ENCODE results near the gene ALX3. TPM values are rescaled to one million over a fixed set of nuclear protein-coding genes. Genes with fewer than 3 reads are reported as not detected.
"Not testable (repeated sequence)": the region's sequence is repeated elsewhere in the genome, so short reads cannot be mapped to it uniquely, and the experiment has no call there.

The ALX3 gene
- total and polyA plus RNA-seq, 4 donors = not detected

DNA sequence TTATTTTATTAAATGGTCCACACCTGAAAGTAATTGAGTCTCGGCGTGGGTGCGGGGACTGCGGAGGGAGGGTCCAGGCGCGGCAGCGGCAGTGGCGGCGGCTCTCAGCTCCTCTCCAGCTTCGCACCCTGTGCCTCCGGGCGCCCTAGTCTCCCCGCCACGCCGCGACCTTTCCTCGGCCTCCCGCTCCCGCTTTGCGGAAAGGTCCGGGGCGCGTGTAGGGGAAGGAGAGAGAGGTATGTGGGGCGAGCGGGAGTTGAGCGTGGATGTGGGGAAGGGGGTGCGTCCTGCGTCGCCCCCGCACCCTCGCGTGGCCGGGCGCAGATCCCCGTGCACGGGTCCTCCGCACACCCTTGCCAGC, 13.4 kb upstream of the ALX3 start:
- Histone ChIP-seq H3K36me3 (ENCODE audit: control insufficient read depth in 1 of 2, insufficient read depth in 2 of 2, low read length in 1 of 2) (no peaks in the 10 kb centered on the region), H3K9me3 (ENCODE audit: control insufficient read depth, low read length) (no peaks in the 10 kb centered on the region), H3K4me1 (ENCODE audit: control insufficient read depth in 1 of 2, insufficient read depth in 2 of 2, low read length in 2 of 2) (no peaks in the 10 kb centered on the region), H3K4me3 (ENCODE audit: low read length in 2 of 2) (peak overlapping the region; percentile 32 to 65), H3K27ac (ENCODE audit: low read depth in 1 of 2, low read length in 2 of 2) (no peak overlapping the region), H3K27me3 (ENCODE audit: control insufficient read depth in 1 of 2, insufficient read depth in 2 of 2, low read length in 1 of 2) (no peaks in the 10 kb centered on the region)
- ATAC-seq (ENCODE audit: low FRiP score) (peak; percentile 47), DNase-seq (no peak)
- intact Hi-C loops (cut with DNase I) = no loop called here
- WGBS, 2 donors = 11 to 23% methylated on average over 37 of the region's 37 CpGs

- intact Hi-C loops (cut with DNase I) = no loop called here
- 74 to 81% methylated on average over 15 of the region's 15 CpGs for WGBS, 2 donors
- ATAC-seq (ENCODE audit: low FRiP score) (no peak), DNase-seq (no peak)
- Histone ChIP-seq H3K4me1 (ENCODE audit: control insufficient read depth in 1 of 2, insufficient read depth in 2 of 2, low read length in 2 of 2) (no peaks in the 10 kb centered on the region), H3K27me3 (ENCODE audit: control insufficient read depth in 1 of 2, insufficient read depth in 2 of 2, low read length in 1 of 2) (no peaks in the 10 kb centered on the region), H3K27ac (ENCODE audit: low read depth in 1 of 2, low read length in 2 of 2) (no peak overlapping the region), H3K36me3 (ENCODE audit: control insufficient read depth in 1 of 2, insufficient read depth in 2 of 2, low read length in 1 of 2) (no peaks in the 10 kb centered on the region), H3K9me3 (ENCODE audit: control insufficient read depth, low read length) (no peaks in the 10 kb centered on the region), H3K4me3 (ENCODE audit: low read length in 2 of 2) (peak overlapping the region in 1 of 2 donors; percentile 65)
Observed at GRCh38 chr1:110083061-110083865, 12.8 kb upstream of the ALX3 start.

GRCh38 chr1:110082477-110082876, 12.0 kb upstream of the ALX3 start:
- 96 to 97% methylated on average over 5 of the region's 5 CpGs for WGBS, 2 donors
- intact Hi-C loops (cut with DNase I) = no loop called here
- DNase-seq = no peak
- Histone ChIP-seq H3K4me3 (ENCODE audit: low read length in 2 of 2) (no peak overlapping the region), H3K4me1 (ENCODE audit: control insufficient read depth in 1 of 2, insufficient read depth in 2 of 2, low read length in 2 of 2) (no peaks in the 10 kb centered on the region), H3K27ac (ENCODE audit: low read depth in 1 of 2, low read length in 2 of 2) (no peak overlapping the region), H3K9me3 (ENCODE audit: control insufficient read depth, low read length) (no peaks in the 10 kb centered on the region), H3K27me3 (ENCODE audit: control insufficient read depth in 1 of 2, insufficient read depth in 2 of 2, low read length in 1 of 2) (no peaks in the 10 kb centered on the region), H3K36me3 (ENCODE audit: control insufficient read depth in 1 of 2, insufficient read depth in 2 of 2, low read length in 1 of 2) (no peaks in the 10 kb centered on the region)
- no peak for ATAC-seq (ENCODE audit: low FRiP score)

DNA sequence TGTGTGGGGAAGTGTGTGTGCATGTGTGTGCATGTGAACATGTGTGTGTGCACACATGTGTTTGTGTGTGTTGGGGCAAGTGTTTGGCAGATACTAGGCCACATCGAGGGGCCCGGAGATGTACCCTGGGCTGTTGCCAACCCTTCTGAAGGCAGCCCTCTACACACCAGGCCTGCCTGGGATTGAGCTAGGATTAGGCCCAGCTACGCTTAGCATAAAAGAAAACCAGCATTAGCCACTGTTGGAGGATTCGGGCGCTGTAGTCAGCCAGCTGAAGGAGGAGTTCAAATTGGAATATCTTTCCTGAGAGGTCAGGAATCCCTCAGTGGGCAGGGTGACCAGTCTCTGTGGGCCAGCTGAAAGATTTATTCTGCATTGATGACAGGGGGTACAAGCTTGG, 10.6 kb upstream of the ALX3 start:
- ATAC-seq (ENCODE audit: low FRiP score) (no peak), DNase-seq (no peak)
- Histone ChIP-seq H3K27ac (ENCODE audit: low read depth in 1 of 2, low read length in 2 of 2) (no peak overlapping the region), H3K4me1 (ENCODE audit: control insufficient read depth in 1 of 2, insufficient read depth in 2 of 2, low read length in 2 of 2) (no peaks in the 10 kb centered on the region), H3K9me3 (ENCODE audit: control insufficient read depth, low read length) (no peaks in the 10 kb centered on the region), H3K27me3 (ENCODE audit: control insufficient read depth in 1 of 2, insufficient read depth in 2 of 2, low read length in 1 of 2) (no peaks in the 10 kb centered on the region), H3K4me3 (ENCODE audit: low read length in 2 of 2) (no peak overlapping the region), H3K36me3 (ENCODE audit: control insufficient read depth in 1 of 2, insufficient read depth in 2 of 2, low read length in 1 of 2) (no peaks in the 10 kb centered on the region)
- intact Hi-C loops (cut with DNase I) = no loop called here
- WGBS, 2 donors = 91 to 92% methylated on average over 5 of the region's 5 CpGs

DNA sequence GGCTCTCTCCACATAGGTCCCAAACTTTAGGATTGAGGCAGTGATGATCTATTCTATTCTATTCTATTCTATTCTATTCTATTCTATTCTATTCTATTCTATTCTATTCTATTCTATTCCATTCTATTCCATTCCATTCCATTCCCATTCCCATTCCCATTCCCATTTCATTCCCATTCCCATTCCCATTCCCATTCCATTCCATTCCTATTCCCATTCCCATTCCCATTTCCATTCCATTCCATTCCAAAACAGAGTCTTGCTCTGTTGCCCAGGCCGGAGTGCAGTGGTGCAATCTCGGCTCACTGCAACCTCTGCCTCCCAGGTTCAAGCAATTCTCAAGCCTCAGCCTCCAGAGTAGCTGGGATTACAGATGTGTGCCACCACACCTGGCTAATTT, 9.5 kb upstream of the ALX3 start:
- H3K4me3 ChIP-seq (ENCODE audit: low read length in 2 of 2); H3K27ac ChIP-seq (ENCODE audit: low read depth in 1 of 2, low read length in 2 of 2); ATAC-seq (ENCODE audit: low FRiP score); intact Hi-C loops (cut with DNase I); H3K27me3 ChIP-seq (ENCODE audit: control insufficient read depth in 1 of 2, insufficient read depth in 2 of 2, low read length in 1 of 2); H3K36me3 ChIP-seq (ENCODE audit: control insufficient read depth in 1 of 2, insufficient read depth in 2 of 2, low read length in 1 of 2); H3K9me3 ChIP-seq (ENCODE audit: control insufficient read depth, low read length); DNase-seq; H3K4me1 ChIP-seq (ENCODE audit: control insufficient read depth in 1 of 2, insufficient read depth in 2 of 2, low read length in 2 of 2): not testable (repeated sequence)
- 97 to 98% methylated on average over 2 of the region's 2 CpGs for WGBS, 2 donors

GRCh38 chr1:110076789-110077500, 6.5 kb upstream of the ALX3 start:
- 87 to 89% methylated on average over 3 of the region's 3 CpGs for WGBS, 2 donors
- ATAC-seq (ENCODE audit: low FRiP score) = no peak
- no peaks in the 10 kb centered on the region for H3K27me3 ChIP-seq (ENCODE audit: control insufficient read depth in 1 of 2, insufficient read depth in 2 of 2, low read length in 1 of 2)

GRCh38 chr1:110074166-110074565, 3.7 kb upstream of the ALX3 start:
- WGBS, 2 donors = 85 to 87% methylated on average over 4 of the region's 4 CpGs

More at GRCh38 chr1:110076789-110077500, 6.5 kb upstream of the ALX3 start:
- Histone ChIP-seq H3K4me3 (ENCODE audit: low read length in 2 of 2) (no peak overlapping the region), H3K4me1 (ENCODE audit: control insufficient read depth in 1 of 2, insufficient read depth in 2 of 2, low read length in 2 of 2) (no peaks in the 10 kb centered on the region), H3K27ac (ENCODE audit: low read depth in 1 of 2, low read length in 2 of 2) (no peak overlapping the region), H3K36me3 (ENCODE audit: control insufficient read depth in 1 of 2, insufficient read depth in 2 of 2, low read length in 1 of 2) (no peaks in the 10 kb centered on the region), H3K9me3 (ENCODE audit: control insufficient read depth, low read length) (no peaks in the 10 kb centered on the region)
- no peak for DNase-seq
- intact Hi-C loops (cut with DNase I) = no loop called here

DNA sequence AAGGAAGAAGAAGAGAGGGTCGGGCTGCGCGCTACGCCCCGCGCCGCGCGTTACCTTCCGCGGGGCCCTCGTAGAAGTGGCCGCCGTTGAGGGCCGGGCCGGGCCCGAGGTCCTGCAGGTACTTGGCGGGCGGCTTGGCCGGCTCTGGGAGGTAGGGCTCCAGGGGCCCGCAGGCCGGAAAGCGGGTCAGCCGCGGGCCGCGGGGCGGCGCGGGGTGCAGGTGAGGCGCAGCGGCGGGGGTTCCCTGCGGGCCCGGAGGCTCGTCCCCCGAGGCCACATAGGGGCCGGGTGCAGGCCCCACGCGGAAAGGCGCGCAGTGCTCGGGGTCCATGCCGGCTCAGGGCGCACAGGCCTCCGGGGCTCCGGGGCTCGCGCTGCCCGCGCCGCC, 196 bp downstream of the ALX3 start:
- Histone ChIP-seq H3K27me3 (ENCODE audit: control insufficient read depth in 1 of 2, insufficient read depth in 2 of 2, low read length in 1 of 2) (peaks cover 0 to 2% of the 10 kb centered on the region in 2 donors), H3K4me1 (ENCODE audit: control insufficient read depth in 1 of 2, insufficient read depth in 2 of 2, low read length in 2 of 2) (no peaks in the 10 kb centered on the region), H3K27ac (ENCODE audit: low read depth in 1 of 2, low read length in 2 of 2) (no peak overlapping the region), H3K4me3 (ENCODE audit: low read length in 2 of 2) (no peak overlapping the region), H3K9me3 (ENCODE audit: control insufficient read depth, low read length) (no peaks in the 10 kb centered on the region), H3K36me3 (ENCODE audit: control insufficient read depth in 1 of 2, insufficient read depth in 2 of 2, low read length in 1 of 2) (no peaks in the 10 kb centered on the region)
- no peak for DNase-seq
- WGBS, 2 donors = 10 to 16% methylated on average over 29 to 52 of the region's 52 CpGs
- intact Hi-C loops (cut with DNase I) = no loop called here
- ATAC-seq (ENCODE audit: low FRiP score) = no peak

More at GRCh38 chr1:110074166-110074565, 3.7 kb upstream of the ALX3 start:
- no peak for ATAC-seq (ENCODE audit: low FRiP score)
- peaks cover 0 to 2% of the 10 kb centered on the region in 2 donors for H3K27me3 ChIP-seq (ENCODE audit: control insufficient read depth in 1 of 2, insufficient read depth in 2 of 2, low read length in 1 of 2)
- H3K4me3 ChIP-seq (ENCODE audit: low read length in 2 of 2) = no peak overlapping the region
- no peak for DNase-seq
- H3K27ac ChIP-seq (ENCODE audit: low read depth in 1 of 2, low read length in 2 of 2) = no peak overlapping the region
- H3K4me1 ChIP-seq (ENCODE audit: control insufficient read depth in 1 of 2, insufficient read depth in 2 of 2, low read length in 2 of 2) = no peaks in the 10 kb centered on the region
- intact Hi-C loops (cut with DNase I) = no loop called here
- H3K9me3 ChIP-seq (ENCODE audit: control insufficient read depth, low read length) = no peaks in the 10 kb centered on the region
- no peaks in the 10 kb centered on the region for H3K36me3 ChIP-seq (ENCODE audit: control insufficient read depth in 1 of 2, insufficient read depth in 2 of 2, low read length in 1 of 2)
